ENCODE measurements around the gene CCT6A. TPM values are rescaled to one million over a fixed set of nuclear protein-coding genes. Genes with fewer than 3 reads are reported as not detected.

CCT6A gene
- total RNA-seq, 1 experiment from 2014 or later = 257 TPM

DNA sequence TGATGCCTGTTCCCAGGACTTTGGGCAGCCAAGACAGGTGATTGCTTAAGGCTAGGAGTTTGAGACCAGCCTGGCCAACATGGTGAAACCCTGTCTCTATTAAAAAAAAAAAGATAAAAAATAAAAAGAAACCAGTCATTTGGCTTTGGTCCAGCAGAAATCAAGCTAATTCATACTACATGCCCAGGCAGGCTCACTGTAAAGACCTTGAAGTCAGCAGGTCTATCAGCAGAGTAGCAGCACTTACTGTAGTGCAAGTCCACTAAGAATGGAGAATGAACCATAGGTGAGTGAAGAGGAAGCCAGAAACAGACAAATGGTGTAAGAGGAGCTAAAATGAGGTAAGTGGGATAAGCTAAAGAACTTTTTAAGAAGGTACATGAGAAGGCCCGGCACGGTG lies 25.0 kb upstream of the CCT6A start:
- no peaks in the 10 kb centered on the region for H4K20me1 ChIP-seq (ENCODE audit: insufficient read depth)
- RAD21 ChIA-PET (ENCODE audit: low non-redundant PET in 1 of 2, low total read pairs in 2 of 2, uncharacterized antibody in 2 of 2, unreplicated experiment in 2 of 2) = no interaction called here
- no peak overlapping the region for H3K4me2 ChIP-seq (ENCODE audit: low read length)
- no peaks in the 10 kb centered on the region for H3K9me3 ChIP-seq (ENCODE audit: control insufficient read depth in 1 of 2, insufficient read depth in 1 of 2, low read depth in 1 of 2, low read length in 2 of 2)
- no peak for DNase-seq (ENCODE audit: low read depth, low spot score)
- no peak overlapping the region for H2AFZ ChIP-seq (ENCODE audit: low read depth, low read length, poor library complexity, severe bottlenecking)
- no TSS peak for BruUV-seq (replicated peaks)
- no peak for TF ChIP-seq ATF3 (IDR thresholded peaks at IDR 0.05)
- TF ChIP-seq, protein P1, sequence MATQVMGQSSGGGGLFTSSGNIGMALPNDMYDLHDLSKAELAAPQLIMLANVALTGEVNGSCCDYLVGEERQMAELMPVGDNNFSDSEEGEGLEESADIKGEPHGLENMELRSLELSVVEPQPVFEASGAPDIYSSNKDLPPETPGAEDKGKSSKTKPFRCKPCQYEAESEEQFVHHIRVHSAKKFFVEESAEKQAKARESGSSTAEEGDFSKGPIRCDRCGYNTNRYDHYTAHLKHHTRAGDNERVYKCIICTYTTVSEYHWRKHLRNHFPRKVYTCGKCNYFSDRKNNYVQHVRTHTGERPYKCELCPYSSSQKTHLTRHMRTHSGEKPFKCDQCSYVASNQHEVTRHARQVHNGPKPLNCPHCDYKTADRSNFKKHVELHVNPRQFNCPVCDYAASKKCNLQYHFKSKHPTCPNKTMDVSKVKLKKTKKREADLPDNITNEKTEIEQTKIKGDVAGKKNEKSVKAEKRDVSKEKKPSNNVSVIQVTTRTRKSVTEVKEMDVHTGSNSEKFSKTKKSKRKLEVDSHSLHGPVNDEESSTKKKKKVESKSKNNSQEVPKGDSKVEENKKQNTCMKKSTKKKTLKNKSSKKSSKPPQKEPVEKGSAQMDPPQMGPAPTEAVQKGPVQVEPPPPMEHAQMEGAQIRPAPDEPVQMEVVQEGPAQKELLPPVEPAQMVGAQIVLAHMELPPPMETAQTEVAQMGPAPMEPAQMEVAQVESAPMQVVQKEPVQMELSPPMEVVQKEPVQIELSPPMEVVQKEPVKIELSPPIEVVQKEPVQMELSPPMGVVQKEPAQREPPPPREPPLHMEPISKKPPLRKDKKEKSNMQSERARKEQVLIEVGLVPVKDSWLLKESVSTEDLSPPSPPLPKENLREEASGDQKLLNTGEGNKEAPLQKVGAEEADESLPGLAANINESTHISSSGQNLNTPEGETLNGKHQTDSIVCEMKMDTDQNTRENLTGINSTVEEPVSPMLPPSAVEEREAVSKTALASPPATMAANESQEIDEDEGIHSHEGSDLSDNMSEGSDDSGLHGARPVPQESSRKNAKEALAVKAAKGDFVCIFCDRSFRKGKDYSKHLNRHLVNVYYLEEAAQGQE (IDR thresholded peaks at IDR 0.05; ENCODE audit: low read depth) = no peak
- no peak for TF ChIP-seq POLR2AphosphoS5 (IDR thresholded peaks at IDR 0.05; ENCODE audit: low read depth, low read length)
- TF ChIP-seq, protein P2, sequence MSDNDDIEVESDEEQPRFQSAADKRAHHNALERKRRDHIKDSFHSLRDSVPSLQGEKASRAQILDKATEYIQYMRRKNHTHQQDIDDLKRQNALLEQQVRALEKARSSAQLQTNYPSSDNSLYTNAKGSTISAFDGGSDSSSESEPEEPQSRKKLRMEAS (IDR thresholded peaks at IDR 0.05) = no peak
- TF ChIP-seq, protein P3, sequence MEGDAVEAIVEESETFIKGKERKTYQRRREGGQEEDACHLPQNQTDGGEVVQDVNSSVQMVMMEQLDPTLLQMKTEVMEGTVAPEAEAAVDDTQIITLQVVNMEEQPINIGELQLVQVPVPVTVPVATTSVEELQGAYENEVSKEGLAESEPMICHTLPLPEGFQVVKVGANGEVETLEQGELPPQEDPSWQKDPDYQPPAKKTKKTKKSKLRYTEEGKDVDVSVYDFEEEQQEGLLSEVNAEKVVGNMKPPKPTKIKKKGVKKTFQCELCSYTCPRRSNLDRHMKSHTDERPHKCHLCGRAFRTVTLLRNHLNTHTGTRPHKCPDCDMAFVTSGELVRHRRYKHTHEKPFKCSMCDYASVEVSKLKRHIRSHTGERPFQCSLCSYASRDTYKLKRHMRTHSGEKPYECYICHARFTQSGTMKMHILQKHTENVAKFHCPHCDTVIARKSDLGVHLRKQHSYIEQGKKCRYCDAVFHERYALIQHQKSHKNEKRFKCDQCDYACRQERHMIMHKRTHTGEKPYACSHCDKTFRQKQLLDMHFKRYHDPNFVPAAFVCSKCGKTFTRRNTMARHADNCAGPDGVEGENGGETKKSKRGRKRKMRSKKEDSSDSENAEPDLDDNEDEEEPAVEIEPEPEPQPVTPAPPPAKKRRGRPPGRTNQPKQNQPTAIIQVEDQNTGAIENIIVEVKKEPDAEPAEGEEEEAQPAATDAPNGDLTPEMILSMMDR (IDR thresholded peaks at IDR 0.05 in 2 of 3, conservative IDR thresholded peaks at IDR 0.05 in 1 of 3; ENCODE audit: borderline replicate concordance in 1 of 3, insufficient read depth in 1 of 3, low read depth in 2 of 3, low read length in 2 of 3) = no peak
- no peak for TF ChIP-seq ZFX (IDR thresholded peaks at IDR 0.05)
- TF ChIP-seq JUND (IDR thresholded peaks at IDR 0.05) = no peak
- no peak for TF ChIP-seq EZH2 (IDR thresholded peaks at IDR 0.05)
- no peak for TF ChIP-seq SIN3A (IDR thresholded peaks at IDR 0.05; ENCODE audit: low read depth)
- TF ChIP-seq CBX3 (IDR thresholded peaks at IDR 0.05; ENCODE audit: low read depth) = no peak
- TF ChIP-seq RAD21 (IDR thresholded peaks at IDR 0.05; ENCODE audit: low read depth) = no peak
- TF ChIP-seq SRF (IDR thresholded peaks at IDR 0.05; ENCODE audit: low read depth) = no peak
- no peak for TF ChIP-seq ZNF274 (IDR thresholded peaks at IDR 0.05; ENCODE audit: low read depth, low read length)
- no peak for TF ChIP-seq EZH2phosphoT487 (IDR thresholded peaks at IDR 0.05; ENCODE audit: borderline replicate concordance)
- TF ChIP-seq EGR1 (IDR thresholded peaks at IDR 0.05; ENCODE audit: low read depth) = no peak
- TF ChIP-seq TCF7L2 (IDR thresholded peaks at IDR 0.05; ENCODE audit: borderline replicate concordance, extremely low read depth, insufficient read depth, insufficient read length) = no peak
- no peaks in the 10 kb centered on the region for H3K27me3 ChIP-seq (ENCODE audit: insufficient read depth, low read length)
- H3K9me2 ChIP-seq (ENCODE audit: insufficient read depth) = no peaks in the 10 kb centered on the region
- H3K36me3 ChIP-seq (ENCODE audit: control insufficient read depth in 1 of 2, insufficient read depth in 2 of 2, low read length in 2 of 2) = peaks cover 2 to 4% of the 10 kb centered on the region in 2 experiments; a peak in 3 of 4 replicates
- H3K27ac ChIP-seq (ENCODE audit: low read depth, low read length) = no peak overlapping the region
- intact Hi-C loops (cut with micrococcal nuclease) = no loop called here
- POLR2A ChIA-PET = no interaction called here
- no peak overlapping the region for H3K9ac ChIP-seq (ENCODE audit: low read length)
- no peak for ATAC-seq
- no peaks in the 10 kb centered on the region for H3K79me2 ChIP-seq (ENCODE audit: insufficient read depth, low read length)
- H3K4me3 ChIP-seq (replicated peaks in 1 of 2; ENCODE audit: low read depth in 1 of 2, low read length in 2 of 2) = no peak overlapping the region
- 0 out of 4 replicates have a peak, but pooled peaks cover 0 to 4% of the 10 kb centered on the region in 2 experiments for H3K4me1 ChIP-seq (ENCODE audit: control insufficient read depth in 1 of 2, insufficient read depth in 2 of 2, low read length in 2 of 2)
- CTCF ChIA-PET = no interaction called here

Data from HCT116 (cell line).